NT2/D1 (cell line): Measurements from ENCODE around the gene UNC50.

Experiments used
- YY1 ChIP-seq: IDR thresholded peaks from 2 replicates; pipeline ENCODE4 v1.6.1; 2011; ENCODE audit not compliant: insufficient read length, insufficient read depth
- ZNF274 ChIP-seq: IDR thresholded peaks from 2 replicates; pipeline ENCODE4 v1.6.1; 2011; ENCODE audit warnings: mild to moderate bottlenecking, low read depth, low read length

DNA sequence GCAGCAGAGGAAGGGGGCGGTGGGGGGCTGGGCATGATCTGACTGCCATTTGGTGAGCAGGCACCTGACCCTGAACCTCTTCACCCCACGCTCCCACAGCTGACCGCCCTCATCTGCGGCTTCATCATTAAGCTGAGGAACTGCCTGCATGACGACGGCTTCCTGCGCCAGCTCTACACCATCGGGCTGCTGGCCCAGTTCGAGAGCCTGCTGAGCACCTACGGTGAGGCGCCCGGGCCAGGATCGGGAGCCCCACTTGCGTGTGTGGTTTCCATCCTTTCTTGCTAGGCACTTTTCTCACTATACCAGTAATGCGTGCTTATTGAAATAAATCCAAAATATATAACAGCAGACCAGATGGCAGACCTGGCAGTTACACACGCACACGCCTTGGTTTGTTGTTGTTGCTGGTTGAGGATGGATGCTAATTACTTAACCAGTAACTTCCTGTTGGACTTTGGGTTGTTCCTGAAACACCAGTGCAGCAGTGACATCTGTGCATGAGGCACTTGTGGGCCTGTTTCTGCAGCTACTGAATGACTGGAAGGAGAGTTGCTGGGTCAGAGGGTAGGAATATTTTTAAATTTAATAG, 43.8 kb upstream of the UNC50 start:
- TF ChIP-seq YY1: no peak
- no peak for TF ChIP-seq ZNF274
